UCSD-AML1 (cell line): ENCODE measurements around the gene RPS29.
"Not testable (repeated sequence)": the region's sequence is repeated elsewhere in the genome, so short reads cannot be mapped to it uniquely, and the experiment has no call there.

Source experiments
- DNase-seq: peaks from one replicate; lab custom pipeline; 2025; ENCODE audit not compliant: unreplicated experiment; lab: John Stamatoyannopoulos, UW

Gene RPS29

DNA sequence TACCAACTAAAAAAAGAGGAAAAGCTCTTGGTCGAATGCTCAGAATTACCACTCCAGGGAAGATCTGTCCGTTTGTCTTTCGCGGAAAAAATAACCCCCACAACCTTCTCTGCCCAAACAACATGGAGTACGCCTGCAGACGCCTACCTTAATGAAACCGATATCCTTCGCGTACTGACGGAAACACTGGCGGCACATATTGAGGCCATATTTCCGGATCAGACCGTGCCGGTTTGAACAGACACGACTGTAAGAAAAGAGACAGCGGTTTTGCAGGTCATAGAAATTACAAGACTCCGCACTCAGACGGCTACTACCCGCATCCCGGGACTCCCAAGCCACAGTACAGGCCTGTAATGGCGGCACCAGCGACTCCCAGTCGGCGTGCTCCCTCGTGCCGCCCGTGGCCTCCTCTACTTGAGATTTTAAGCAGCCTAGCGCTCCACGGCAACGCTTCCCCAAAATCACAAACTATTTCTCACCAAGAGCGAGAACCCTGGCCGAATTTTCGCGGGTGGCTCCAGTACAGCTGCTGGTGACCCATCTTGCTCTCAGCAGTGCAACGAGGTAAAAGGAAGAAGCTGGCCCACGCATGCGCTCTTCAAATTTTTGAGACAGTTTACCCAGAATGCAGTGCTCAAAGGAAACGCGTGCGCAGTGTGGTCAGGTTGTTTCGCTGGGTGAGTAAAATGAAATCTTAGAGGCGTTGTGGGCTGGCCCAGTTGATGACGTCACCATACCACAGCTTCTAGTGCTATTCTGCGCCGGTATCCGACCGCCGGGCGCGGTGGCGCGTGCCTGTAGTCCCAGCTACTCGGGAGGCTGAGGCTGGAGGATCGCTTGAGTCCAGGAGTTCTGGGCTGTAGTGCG is at the start of gene RPS29:
Gene RPS29 (minus strand): TSS at position 578 of the 870 bp plus-strand sequence. CDS start 34 bp downstream, at position 544.
- peak; percentile 99 for DNase-seq

DNA sequence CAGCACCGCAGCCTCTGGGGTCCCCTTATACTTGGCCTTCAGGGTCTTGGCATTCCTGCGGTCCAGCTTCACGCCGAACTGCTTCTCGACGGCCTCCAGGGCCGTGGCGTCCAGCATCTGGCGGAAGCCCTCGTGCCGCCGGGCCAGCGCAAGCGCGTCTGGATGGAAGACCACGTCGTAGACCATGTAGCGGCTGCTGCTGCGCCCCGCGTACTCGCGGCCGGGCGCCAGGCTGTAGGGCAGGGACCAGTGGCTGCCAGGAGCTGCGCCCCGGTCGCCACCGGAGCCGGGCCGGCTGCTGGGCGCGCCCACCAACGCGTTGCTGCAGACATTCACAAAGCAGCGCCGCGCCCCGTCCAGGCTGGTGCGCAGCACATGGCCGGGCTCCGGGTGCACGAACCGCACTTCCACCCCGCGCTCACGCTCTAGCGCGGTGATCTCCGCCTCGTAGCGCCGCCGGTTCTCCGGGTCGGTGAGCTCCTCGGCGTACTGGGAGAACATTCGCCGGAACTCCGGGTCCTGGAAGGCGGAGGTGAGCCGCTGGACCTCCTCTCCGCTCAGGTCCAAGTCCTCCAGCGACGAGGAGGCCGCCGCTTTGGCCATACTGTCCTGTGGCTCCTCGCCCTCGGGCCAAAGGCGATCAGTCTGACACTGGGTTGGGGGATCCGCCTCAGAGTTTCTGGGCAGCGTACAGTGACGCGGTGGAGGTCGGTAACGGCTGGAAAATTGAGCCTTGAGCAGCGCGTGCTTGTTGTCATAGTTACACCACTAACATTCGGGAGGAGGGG is 48.6 kb upstream of the RPS29 start, which contains the start of gene DNAAF2:
Gene DNAAF2 (minus strand): TSS at position 698 of the 788 bp plus-strand sequence. CDS start 95 bp downstream, at position 603.
- DNase-seq: peak; percentile 71

- DNase-seq: peak; percentile 96
Observed at GRCh38 chr14:49633640-49634546, 47.7 kb upstream of the RPS29 start.

DNA sequence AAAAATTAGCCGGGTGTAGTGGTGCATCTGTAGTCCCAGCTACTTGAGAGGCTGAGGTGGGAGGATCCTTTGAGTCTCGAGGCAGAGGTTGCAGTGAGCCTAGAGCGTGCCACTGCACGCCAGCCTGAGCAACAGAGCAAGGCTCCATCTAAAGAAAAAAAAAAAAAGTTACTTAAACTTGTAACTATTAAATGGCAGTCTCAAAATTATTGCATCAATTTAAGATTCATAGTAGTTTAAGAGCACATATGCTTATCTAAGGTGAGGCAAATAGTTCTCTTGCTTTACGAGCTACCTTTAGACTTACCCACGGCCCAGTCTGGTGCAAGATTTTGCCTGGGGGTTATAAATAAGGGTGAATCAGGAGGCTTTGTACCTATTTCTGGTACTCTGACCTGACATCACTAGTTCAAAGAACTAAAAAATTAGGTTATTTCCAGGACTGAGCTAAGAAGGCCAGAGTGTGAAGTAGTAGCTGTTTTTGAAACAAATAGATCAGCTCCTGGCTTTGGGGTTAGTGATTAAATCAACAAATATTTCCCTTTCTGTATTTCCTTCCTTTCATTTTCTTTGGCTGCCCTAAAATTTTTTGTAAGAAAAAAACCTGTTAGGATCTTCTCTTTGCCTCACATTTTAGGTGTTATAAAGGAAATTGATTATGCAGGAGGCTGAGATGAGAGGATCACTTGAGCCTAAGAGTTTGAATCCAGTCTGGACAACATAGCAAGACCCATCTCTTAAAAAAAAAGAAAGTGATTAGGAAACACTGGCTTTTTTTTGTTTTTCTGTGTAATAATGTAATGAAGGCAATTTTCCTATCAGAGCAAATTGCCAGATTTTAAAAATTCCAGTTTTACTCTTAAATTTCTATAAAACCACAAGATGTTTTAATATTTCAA is 38.0 kb upstream of the RPS29 start:
- no peak for DNase-seq

GRCh38 chr14:49623387-49623786 is 37.2 kb upstream of the RPS29 start:
- DNase-seq: no peak

- DNase-seq: no peak
Observed at GRCh38 chr14:49622022-49622607, 35.9 kb upstream of the RPS29 start.

GRCh38 chr14:49621114-49621881 is 35.1 kb upstream of the RPS29 start:
- DNase-seq: peak; percentile 79

DNA sequence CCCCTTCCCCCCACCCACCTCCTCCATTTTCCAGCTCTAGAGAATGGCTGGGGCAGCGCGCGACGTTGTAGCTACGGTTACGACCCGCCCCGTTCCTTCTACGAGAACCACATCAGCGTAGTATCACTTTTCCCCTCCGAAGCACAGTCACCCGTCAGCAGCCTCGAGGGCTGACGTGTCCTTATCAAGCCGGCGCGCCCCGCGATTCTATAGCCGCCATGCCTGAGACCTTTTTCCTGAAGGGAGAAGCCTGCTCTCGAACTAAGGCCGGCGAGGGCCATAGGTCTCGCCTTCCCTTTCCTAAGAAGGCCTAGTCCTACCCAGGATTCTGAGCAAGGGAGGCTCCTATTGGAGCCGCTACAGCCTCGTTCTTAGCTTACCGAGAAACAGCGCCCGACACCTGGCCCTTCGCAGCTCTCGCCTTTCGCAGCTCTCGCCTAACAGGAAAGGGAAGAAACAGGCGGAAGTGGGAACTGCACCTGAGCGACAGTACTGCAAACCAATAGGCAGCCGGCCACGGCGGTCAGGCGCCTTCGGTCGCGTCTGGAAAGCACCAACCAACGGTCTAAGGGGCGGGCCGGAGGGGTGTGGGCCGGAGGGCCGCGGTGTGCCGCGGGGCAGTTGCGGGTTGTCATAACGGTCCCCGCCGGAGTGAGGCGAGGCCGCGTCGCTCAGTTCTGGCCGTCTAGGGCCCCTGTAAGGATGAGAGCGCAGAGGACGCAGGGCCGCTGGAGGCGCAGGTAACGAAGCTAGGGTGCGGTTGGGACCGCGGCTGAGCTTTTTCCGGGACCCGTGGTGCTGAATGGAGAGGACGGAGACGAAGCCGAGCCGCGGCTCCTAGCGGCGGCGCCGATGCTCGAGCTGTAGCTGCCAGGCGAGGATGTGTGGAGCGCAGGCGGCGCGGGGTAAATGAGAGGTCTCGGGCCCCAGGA is 34.3 kb upstream of the RPS29 start, which contains the start of the genes MGAT2 and RPL36AL:
Gene MGAT2 (plus strand): TSS at position 618 of the 932 bp plus-strand sequence. CDS start 470 bp downstream, outside the sequence.
Gene RPL36AL (minus strand): TSS at position 445 of the 932 bp plus-strand sequence. CDS start 1,522 bp downstream, outside the sequence.
- peak; percentile 96 for DNase-seq

GRCh38 chr14:49619730-49620129 is 33.5 kb upstream of the RPS29 start:
- DNase-seq: no peak

DNA sequence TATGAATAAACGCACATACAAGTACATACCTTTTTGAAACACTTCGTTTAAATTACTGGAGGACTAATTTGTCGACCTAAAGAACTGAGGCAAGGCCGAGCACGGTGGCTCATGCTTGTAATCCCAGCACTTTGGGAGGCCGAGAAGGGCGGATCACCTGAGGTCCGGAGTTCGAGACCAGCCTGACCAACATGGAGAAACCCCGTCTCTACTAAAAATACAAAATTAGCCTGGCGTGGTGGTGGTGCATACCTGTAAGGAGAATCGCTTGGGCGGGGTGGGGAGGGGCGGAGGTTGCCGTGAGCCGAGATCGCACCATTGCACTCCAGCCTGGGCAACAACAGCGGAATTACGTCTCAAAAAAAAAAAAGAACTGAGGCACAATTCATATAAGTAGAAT is 33.1 kb upstream of the RPS29 start:
- DNase-seq: not testable (repeated sequence)

DNA sequence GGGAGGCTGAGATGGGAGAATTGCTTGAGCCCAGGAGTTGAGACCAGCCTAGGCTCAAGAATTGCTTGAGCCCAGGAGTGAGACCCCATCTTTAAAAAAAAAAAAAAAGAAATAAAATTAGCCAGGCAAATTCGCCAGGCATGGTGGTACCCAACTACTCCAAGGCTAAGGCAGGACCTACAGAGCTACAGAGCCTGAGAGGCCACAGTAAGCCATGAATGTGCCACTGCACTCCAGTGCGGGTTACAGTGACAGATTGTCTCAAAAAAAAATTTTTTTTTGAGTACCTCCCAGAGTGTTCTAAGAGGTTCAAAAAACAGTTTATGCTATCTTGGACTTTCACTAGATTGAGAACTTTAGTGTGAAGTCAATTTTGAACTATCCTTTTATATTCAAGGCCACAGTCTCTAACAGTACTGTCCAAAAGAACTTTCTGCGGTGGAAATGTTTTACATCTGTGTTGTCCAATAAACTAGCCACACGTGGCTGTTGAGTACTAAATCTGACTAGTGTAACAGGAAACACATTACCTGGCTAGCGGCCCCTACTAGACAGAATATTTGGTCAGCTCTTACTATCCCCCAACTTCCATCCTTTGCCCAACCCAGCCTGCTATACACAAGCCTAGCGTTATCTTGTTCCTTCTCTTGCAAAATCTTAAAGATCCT is 31.8 kb upstream of the RPS29 start:
- DNase-seq: no peak

GRCh38 chr14:49615776-49616175 is 29.6 kb upstream of the RPS29 start:
- no peak for DNase-seq

- DNase-seq: no peak
Observed at GRCh38 chr14:49614196-49614595, 28.0 kb upstream of the RPS29 start.

GRCh38 chr14:49612671-49613070 is 26.5 kb upstream of the RPS29 start:
- no peak for DNase-seq

- DNase-seq: no peak
Observed at GRCh38 chr14:49612251-49612650, 26.1 kb upstream of the RPS29 start.

- DNase-seq: no peak
Observed at GRCh38 chr14:49607583-49607982, 21.4 kb upstream of the RPS29 start.
